ENCODE measurements around the gene SCAMP4.

Gene SCAMP4

GRCh38 chr19:1888385-1888784, 16.8 kb upstream of the SCAMP4 start:
- no peak for DNase-seq
- Mint-ChIP-seq H3K4me1 (peaks cover 24% of the 10 kb centered on the region), H3K36me3 (ENCODE audit: low read depth) (no peaks in the 10 kb centered on the region), H3K4me3 (no peak overlapping the region), H3K27me3 (ENCODE audit: low read depth, poor library complexity) (peaks cover 14% of the 10 kb centered on the region), H3K27ac (no peak overlapping the region), H3K9me3 (no peaks in the 10 kb centered on the region)
- TF ChIP-seq CTCF (IDR thresholded peaks at IDR 0.05): no peak

DNA sequence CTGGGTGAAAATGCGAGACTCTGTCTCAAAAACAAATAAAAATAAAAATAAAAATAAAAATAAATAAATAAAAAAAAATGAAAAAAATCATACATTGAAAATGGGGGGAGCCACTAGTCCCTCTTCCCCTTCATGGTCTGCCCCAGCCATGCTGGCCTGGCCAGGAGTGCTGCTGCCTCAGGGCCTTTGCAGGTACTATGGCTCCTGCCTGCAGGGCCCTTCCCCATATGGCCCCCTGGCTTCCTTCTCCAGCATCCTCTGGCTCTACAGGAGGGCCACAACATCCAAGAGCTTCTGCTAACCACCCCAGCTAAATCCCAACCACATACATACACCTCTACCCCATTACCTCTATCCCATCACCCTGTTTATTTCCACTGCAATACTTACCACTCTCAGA, 15.3 kb upstream of the SCAMP4 start:
- Mint-ChIP-seq H3K36me3 (ENCODE audit: low read depth) (no peaks in the 10 kb centered on the region), H3K27me3 (ENCODE audit: low read depth, poor library complexity) (peaks cover 8% of the 10 kb centered on the region), H3K4me1 (peaks cover 10% of the 10 kb centered on the region), H3K9me3 (no peaks in the 10 kb centered on the region), H3K4me3 (no peak overlapping the region), H3K27ac (no peak overlapping the region)
- no peak for DNase-seq
- TF ChIP-seq CTCF (IDR thresholded peaks at IDR 0.05): no peak

DNA sequence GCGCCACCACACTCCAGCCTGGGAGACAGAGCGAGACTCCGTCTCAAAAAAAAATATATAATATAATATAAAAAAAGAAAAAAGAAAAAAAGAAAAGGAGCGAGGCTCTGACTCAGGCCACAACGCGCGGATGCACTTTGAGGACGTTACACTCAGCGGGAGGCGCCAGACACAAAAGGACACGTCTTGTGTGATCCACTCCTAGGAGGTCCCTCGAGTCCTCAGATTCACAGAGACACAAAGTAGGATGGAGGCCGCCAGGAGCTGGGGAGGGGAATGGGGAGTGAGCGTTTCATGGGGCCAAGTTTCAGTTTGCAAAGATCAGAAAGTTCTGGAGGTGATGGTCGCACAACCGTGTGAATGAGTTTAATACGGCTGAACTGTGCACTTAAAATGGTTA, 11.4 kb upstream of the SCAMP4 start:
- no peak overlapping the region for H3K4me3 Mint-ChIP-seq
- no peak for DNase-seq
- peaks cover 7% of the 10 kb centered on the region for H3K27me3 Mint-ChIP-seq (ENCODE audit: low read depth, poor library complexity)
- H3K36me3 Mint-ChIP-seq (ENCODE audit: low read depth): no peaks in the 10 kb centered on the region
- H3K4me1 Mint-ChIP-seq: peaks cover 7% of the 10 kb centered on the region
- H3K9me3 Mint-ChIP-seq: no peaks in the 10 kb centered on the region
- no peak overlapping the region for H3K27ac Mint-ChIP-seq
- no peak for TF ChIP-seq CTCF (IDR thresholded peaks at IDR 0.05)

GRCh38 chr19:1896508-1896907, 8.7 kb upstream of the SCAMP4 start:
- H3K36me3 Mint-ChIP-seq (ENCODE audit: low read depth): no peaks in the 10 kb centered on the region
- DNase-seq: no peak
- H3K27ac Mint-ChIP-seq: no peak overlapping the region
- H3K4me1 Mint-ChIP-seq: peaks cover 7% of the 10 kb centered on the region
- H3K9me3 Mint-ChIP-seq: no peaks in the 10 kb centered on the region
- no peak for TF ChIP-seq CTCF (IDR thresholded peaks at IDR 0.05)
- no peak overlapping the region for H3K4me3 Mint-ChIP-seq
- H3K27me3 Mint-ChIP-seq (ENCODE audit: low read depth, poor library complexity): peaks cover 4% of the 10 kb centered on the region

DNA sequence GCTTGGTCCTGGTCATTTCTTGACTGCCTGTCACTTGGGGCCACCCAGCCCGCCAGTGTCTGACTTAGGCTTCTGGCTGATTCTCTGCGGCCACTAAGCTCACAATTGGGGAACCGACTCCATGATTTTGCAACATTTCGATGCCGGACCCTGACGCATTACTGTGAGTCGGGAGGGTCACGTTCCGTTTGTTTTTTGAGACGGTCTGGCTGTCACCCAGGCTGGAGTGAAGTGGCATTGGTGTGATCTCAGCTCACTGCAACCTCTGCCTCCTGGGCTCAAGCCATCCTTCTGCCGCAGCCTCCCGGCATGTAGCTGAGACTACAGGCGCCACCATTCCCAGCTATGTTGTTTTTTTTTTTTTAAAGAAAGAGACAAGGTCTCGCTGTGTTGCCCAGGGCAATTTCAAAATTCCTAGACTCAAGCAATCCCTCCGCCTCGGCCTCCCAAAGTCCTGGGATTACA, 3.2 kb upstream of the SCAMP4 start:
- Mint-ChIP-seq H3K27me3 (ENCODE audit: low read depth, poor library complexity) (peaks cover 4% of the 10 kb centered on the region), H3K4me3 (no peak overlapping the region), H3K4me1 (peaks cover 25% of the 10 kb centered on the region), H3K9me3 (no peaks in the 10 kb centered on the region), H3K36me3 (ENCODE audit: low read depth) (no peaks in the 10 kb centered on the region), H3K27ac (no peak overlapping the region)
- no peak for TF ChIP-seq CTCF (IDR thresholded peaks at IDR 0.05)
- no peak for DNase-seq

- H3K9me3 Mint-ChIP-seq: no peaks in the 10 kb centered on the region
- no peak for DNase-seq
- H3K4me3 Mint-ChIP-seq: no peak overlapping the region
- H3K27ac Mint-ChIP-seq: no peak overlapping the region
- H3K27me3 Mint-ChIP-seq (ENCODE audit: low read depth, poor library complexity): no peaks in the 10 kb centered on the region
- no peak for TF ChIP-seq CTCF (IDR thresholded peaks at IDR 0.05)
- H3K36me3 Mint-ChIP-seq (ENCODE audit: low read depth): no peaks in the 10 kb centered on the region
- H3K4me1 Mint-ChIP-seq: peaks cover 19% of the 10 kb centered on the region
Observed at GRCh38 chr19:1902923-1903322, 2.3 kb upstream of the SCAMP4 start.
